PFSK-1 (cell line): ENCODE measurements around the gene ZBTB37.

Experiments used
- FOXP2 ChIP-seq: optimal IDR thresholded peaks from 2 replicates; pipeline ENCODE3; 2011; ENCODE audit warnings: borderline replicate concordance, control low read depth, inconsistent platforms; ENCODE audit not compliant: insufficient read depth; ENCODE audit errors: extremely low read length, extremely low read depth
- POLR2AphosphoS5 ChIP-seq: IDR thresholded peaks from 2 replicates; pipeline ENCODE4 v1.6.1; 2012; ENCODE audit warnings: low read depth, mild to moderate bottlenecking, control low read depth, low read length, moderate library complexity
- REST ChIP-seq, 2 experiments: IDR thresholded peaks; 2 replicates each; pipeline versions ENCODE4 v1.6.1 to v1.8.0; 2011 to 2012; ENCODE audit warnings: low read depth in 2 of 2, low read length in 2 of 2, control low read depth in 1 of 2, inconsistent platforms in 1 of 2, mild to moderate bottlenecking in 1 of 2, moderate library complexity in 1 of 2; ENCODE audit not compliant: insufficient read depth in 1 of 2
- SIN3A ChIP-seq: IDR thresholded peaks from 2 replicates; pipeline ENCODE4 v1.6.1; 2012; ENCODE audit warnings: mild to moderate bottlenecking, low read length, moderate library complexity, borderline replicate concordance; ENCODE audit not compliant: insufficient read depth
- TAF1 ChIP-seq: IDR thresholded peaks from 2 replicates; pipeline ENCODE4 v1.6.1; 2012; ENCODE audit warnings: low read length, control low read depth, borderline replicate concordance; ENCODE audit not compliant: insufficient read depth

Gene ZBTB37

GRCh38 chr1:173887627-173888026 is 19.4 kb downstream of the ZBTB37 start:
- TF ChIP-seq FOXP2: no peak
- no peak for TF ChIP-seq POLR2AphosphoS5
- no peak for TF ChIP-seq SIN3A
- no peak for TF ChIP-seq REST (IDR thresholded peaks at IDR 0.05; ENCODE audit: insufficient read depth in 1 of 2, low read depth in 2 of 2, low read length in 2 of 2)
- no peak for TF ChIP-seq TAF1

- TF ChIP-seq FOXP2 (no peak), POLR2AphosphoS5 (no peak), REST (IDR thresholded peaks at IDR 0.05; ENCODE audit: insufficient read depth in 1 of 2, low read depth in 2 of 2, low read length in 2 of 2) (no peak), SIN3A (no peak), TAF1 (no peak)
Measured at GRCh38 chr1:173888749-173889148, 20.6 kb downstream of the ZBTB37 start.

GRCh38 chr1:173889885-173890284 is 21.7 kb downstream of the ZBTB37 start:
- TF ChIP-seq REST (IDR thresholded peaks at IDR 0.05; ENCODE audit: insufficient read depth in 1 of 2, low read depth in 2 of 2, low read length in 2 of 2) (no peak), SIN3A (no peak), FOXP2 (no peak), TAF1 (no peak), POLR2AphosphoS5 (no peak)

- TF ChIP-seq REST (IDR thresholded peaks at IDR 0.05; ENCODE audit: insufficient read depth in 1 of 2, low read depth in 2 of 2, low read length in 2 of 2) (no peak), TAF1 (no peak), POLR2AphosphoS5 (no peak), FOXP2 (no peak), SIN3A (no peak)
Measured at GRCh38 chr1:173893611-173894010, 25.4 kb downstream of the ZBTB37 start.

- TF ChIP-seq TAF1 (no peak), SIN3A (no peak), POLR2AphosphoS5 (no peak), FOXP2 (no peak), REST (IDR thresholded peaks at IDR 0.05; ENCODE audit: insufficient read depth in 1 of 2, low read depth in 2 of 2, low read length in 2 of 2) (no peak)
Measured at GRCh38 chr1:173894189-173894588, 26.0 kb downstream of the ZBTB37 start.
